Cardiac muscle cell (in vitro differentiated cells and primary cell): ENCODE measurements around the gene SNRPF. TPM values are rescaled to one million over a fixed set of nuclear protein-coding genes. Genes with fewer than 3 reads are reported as not detected.

ENCODE experiments used
- DNase-seq, 2 donors: peaks; one replicate each; pipeline versions ENCODE4 v3.0.0 to v3.0.0-alpha.2; 2010 to 2017; ENCODE audit warnings: low read depth in 1 of 2, low spot score in 1 of 2
- H3K27ac ChIP-seq: fragments of 200-600 bp; sonication (generic); 2 replicates; pipeline ENCODE4 v1.5.1; 2016
- H3K27me3 ChIP-seq: fragments of 200-600 bp; sonication (generic); 2 replicates; pipeline ENCODE4 v1.6.0; 2016; ENCODE audit warnings: control low read depth
- H3K36me3 ChIP-seq: fragments of 200-600 bp; sonication (generic); 2 replicates; pipeline ENCODE4 v1.5.1; 2016; ENCODE audit warnings: control low read depth
- H3K4me1 ChIP-seq: fragments of 200-600 bp; sonication (generic); 2 replicates; pipeline ENCODE4 v1.8.1; 2017; ENCODE audit warnings: low read depth, mild to moderate bottlenecking, mixed run types
- H3K4me3 ChIP-seq: fragments of 200-600 bp; sonication (generic); 2 replicates; pipeline ENCODE4 v1.5.1; 2016; ENCODE audit warnings: mild to moderate bottlenecking
- H3K9me3 ChIP-seq: fragments of 200-600 bp; sonication (generic); 2 replicates; pipeline ENCODE4 v1.5.1; 2017; ENCODE audit warnings: low read depth, mild to moderate bottlenecking, control low read depth
- polyA plus RNA-seq: library from polyadenylated mRNA; unstranded; fragments of >200 nt; fragmentation: Nextera tagmentation; extraction: Ambion mirVana; gene quantifications from 2 replicates; pipeline ENCODE4 v1.2.1, GENCODE V29; 2016
- total RNA-seq: library from RNA; depleted of rRNA; stranded (reverse); fragments of >200 nt; gene quantifications from 2 replicates; pipeline ENCODE4 v1.2.3, GENCODE V29; 2016
- TF ChIP-seq, protein P1 (sequence below): IDR thresholded peaks from 2 replicates; pipeline ENCODE4 v1.5.1; 2012; ENCODE audit warnings: low read depth, mild to moderate bottlenecking, low read length

Gene SNRPF
- total and polyA plus RNA-seq, 2 experiments from 2014 or later, result 20.9 to 76.2 TPM

DNA sequence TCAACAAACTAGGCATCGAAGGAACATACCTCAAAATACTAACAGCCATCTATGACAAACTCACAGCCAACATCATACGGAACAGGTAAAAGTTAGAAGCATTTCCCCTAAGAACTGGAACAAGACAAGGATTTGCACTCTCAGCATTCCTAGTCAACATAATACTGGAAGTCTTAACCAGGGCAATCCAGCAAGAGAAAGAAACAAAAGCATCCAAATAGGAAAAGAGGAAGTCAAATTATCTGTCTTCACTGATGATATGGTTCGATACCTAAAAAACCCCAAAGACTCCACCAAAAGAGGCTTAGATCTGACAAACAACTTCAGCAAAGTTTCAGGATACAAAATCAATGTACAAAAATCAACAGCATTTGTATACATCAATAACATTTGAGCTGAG lies 51.1 kb downstream of the SNRPF start:
- no peaks in the 10 kb centered on the region for H3K36me3 ChIP-seq
- no peaks in the 10 kb centered on the region for H3K4me1 ChIP-seq
- H3K27me3 ChIP-seq, result no peaks in the 10 kb centered on the region
- no peak for DNase-seq
- H3K4me3 ChIP-seq, result no peak overlapping the region
- no peaks in the 10 kb centered on the region for H3K9me3 ChIP-seq
- H3K27ac ChIP-seq, result no peak overlapping the region
- TF ChIP-seq, protein P1, sequence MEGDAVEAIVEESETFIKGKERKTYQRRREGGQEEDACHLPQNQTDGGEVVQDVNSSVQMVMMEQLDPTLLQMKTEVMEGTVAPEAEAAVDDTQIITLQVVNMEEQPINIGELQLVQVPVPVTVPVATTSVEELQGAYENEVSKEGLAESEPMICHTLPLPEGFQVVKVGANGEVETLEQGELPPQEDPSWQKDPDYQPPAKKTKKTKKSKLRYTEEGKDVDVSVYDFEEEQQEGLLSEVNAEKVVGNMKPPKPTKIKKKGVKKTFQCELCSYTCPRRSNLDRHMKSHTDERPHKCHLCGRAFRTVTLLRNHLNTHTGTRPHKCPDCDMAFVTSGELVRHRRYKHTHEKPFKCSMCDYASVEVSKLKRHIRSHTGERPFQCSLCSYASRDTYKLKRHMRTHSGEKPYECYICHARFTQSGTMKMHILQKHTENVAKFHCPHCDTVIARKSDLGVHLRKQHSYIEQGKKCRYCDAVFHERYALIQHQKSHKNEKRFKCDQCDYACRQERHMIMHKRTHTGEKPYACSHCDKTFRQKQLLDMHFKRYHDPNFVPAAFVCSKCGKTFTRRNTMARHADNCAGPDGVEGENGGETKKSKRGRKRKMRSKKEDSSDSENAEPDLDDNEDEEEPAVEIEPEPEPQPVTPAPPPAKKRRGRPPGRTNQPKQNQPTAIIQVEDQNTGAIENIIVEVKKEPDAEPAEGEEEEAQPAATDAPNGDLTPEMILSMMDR, result no peak

Other genes with a start within 250 kb of the SNRPF start
- 0.86 and 1.2 TPM in 2 replicates for gene NTN4, start 68.2 kb upstream of the SNRPF start, total RNA-seq
- 1.4 TPM in 1 of 2 replicates, not detected in the other for gene NTN4, start 68.2 kb upstream of the SNRPF start, polyA plus RNA-seq
- gene CCDC38, start 83.7 kb downstream of the SNRPF start, total RNA-seq, result not detected in 2 replicates
- not detected in 2 replicates for gene CCDC38, start 83.7 kb downstream of the SNRPF start, polyA plus RNA-seq
- 0.15 and 0.25 TPM in 2 replicates for gene AMDHD1, start 84.4 kb downstream of the SNRPF start, total RNA-seq
- 0.06 TPM in 1 of 2 replicates, not detected in the other for gene AMDHD1, start 84.4 kb downstream of the SNRPF start, polyA plus RNA-seq
- gene HAL, start 137.4 kb downstream of the SNRPF start, total RNA-seq, result not detected in 2 replicates
- gene HAL, start 137.4 kb downstream of the SNRPF start, polyA plus RNA-seq, result not detected in 2 replicates
- gene LTA4H, start 176.6 kb downstream of the SNRPF start, total RNA-seq, result 76.6 and 109 TPM in 2 replicates
- 64.6 and 108 TPM in 2 replicates for gene LTA4H, start 176.6 kb downstream of the SNRPF start, polyA plus RNA-seq